Measurements from ENCODE around the gene TM2D1. TPM values are rescaled to one million over a fixed set of nuclear protein-coding genes. Genes with fewer than 3 reads are reported as not detected.

TM2D1 gene
- total RNA-seq, 4 donors from 2014 or later: 47.3 to 76.8 (median 49.5) TPM

GRCh38 chr1:61637470-61637869 is 87.5 kb downstream of the TM2D1 start:
- DNase-seq (ENCODE audit: low spot score): no peak
- no peak for ATAC-seq (ENCODE audit: low FRiP score)
- TF ChIP-seq CTCF (IDR thresholded peaks at IDR 0.05): no peak

- DNase-seq (ENCODE audit: low spot score) (no peak), ATAC-seq (ENCODE audit: low FRiP score) (no peak)
- no peak for TF ChIP-seq CTCF (IDR thresholded peaks at IDR 0.05)
Observed at GRCh38 chr1:61636814-61637213, 88.1 kb downstream of the TM2D1 start.

- no peak for ATAC-seq (ENCODE audit: low FRiP score)
- TF ChIP-seq CTCF (IDR thresholded peaks at IDR 0.05): no peak
- DNase-seq (ENCODE audit: low spot score): no peak
Observed at GRCh38 chr1:61636376-61636775, 88.6 kb downstream of the TM2D1 start.

GRCh38 chr1:61635557-61635956 is 89.4 kb downstream of the TM2D1 start:
- no peak for DNase-seq (ENCODE audit: low spot score)
- no peak for ATAC-seq (ENCODE audit: low FRiP score)
- TF ChIP-seq CTCF (IDR thresholded peaks at IDR 0.05): no peak

GRCh38 chr1:61631436-61631835 is 93.5 kb downstream of the TM2D1 start:
- DNase-seq (ENCODE audit: low spot score) (no peak), ATAC-seq (ENCODE audit: low FRiP score) (no peak)
- TF ChIP-seq CTCF (IDR thresholded peaks at IDR 0.05): no peak

Other genes with a start within 250 kb of the TM2D1 start
- 10 to 100 TPM; 12.1 to 31.4 (median 20.0) TPM for gene PATJ, start 17.3 kb upstream of the TM2D1 start, total RNA-seq